Right renal pelvis (tissue), 4 donors: Measurements from ENCODE around the gene ERN2. TPM values are rescaled to one million over a fixed set of nuclear protein-coding genes. Genes with fewer than 3 reads are reported as not detected.

Source experiments
- DNase-seq, 4 donors: peaks; one replicate each; pipeline ENCODE4 v3.0.0-alpha.2; 2013; ENCODE audit warnings: low read depth in 4 of 4, low spot score in 3 of 4, missing footprints in 1 of 4
- polyA plus RNA-seq, 4 donors: library from polyadenylated mRNA; unstranded; fragments of 120-200 nt; gene quantifications; one replicate each; pipeline ENCODE4 v1.2.1, GENCODE V29; 2013; ENCODE audit not compliant: insufficient read length in 4 of 4

ERN2 gene
- polyA plus RNA-seq, 4 donors, result 0.36 to 0.83 (median 0.48) TPM

DNA sequence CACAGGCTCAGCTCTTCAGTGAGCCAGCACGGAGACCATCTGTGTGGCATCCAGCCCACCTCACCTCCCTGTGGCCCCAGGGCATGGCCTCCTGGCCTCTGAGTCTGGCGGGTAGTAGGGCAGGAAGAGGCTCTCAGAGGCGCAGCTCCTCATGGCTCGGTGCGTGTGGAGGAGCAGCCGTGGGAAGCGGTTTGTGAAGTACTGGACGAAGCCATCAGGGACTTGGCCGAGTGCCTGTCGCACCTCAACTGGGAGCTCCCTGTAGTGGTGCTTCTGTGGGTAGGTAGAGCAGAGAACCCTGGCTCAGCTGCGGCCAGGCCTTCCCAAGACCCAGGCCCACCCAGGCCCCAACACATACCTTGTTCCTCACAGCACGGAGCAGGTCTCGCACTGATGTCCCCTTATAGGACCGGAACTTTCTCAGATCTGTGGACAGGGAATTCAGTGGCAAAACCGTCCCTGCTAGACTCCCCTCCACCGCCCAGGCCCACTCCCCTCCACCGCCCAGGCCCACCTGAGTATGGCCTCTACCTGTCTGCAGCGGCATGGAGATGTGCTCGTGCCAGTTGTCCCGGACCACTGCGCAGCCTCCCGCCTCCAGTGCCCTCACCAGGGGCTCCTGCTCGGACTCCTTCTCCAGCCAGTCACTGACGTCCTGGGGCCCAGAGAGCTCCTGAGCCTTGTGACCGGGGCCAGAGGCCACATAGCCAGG, 22.1 kb downstream of the ERN2 start:
- DNase-seq, result no peak

DNA sequence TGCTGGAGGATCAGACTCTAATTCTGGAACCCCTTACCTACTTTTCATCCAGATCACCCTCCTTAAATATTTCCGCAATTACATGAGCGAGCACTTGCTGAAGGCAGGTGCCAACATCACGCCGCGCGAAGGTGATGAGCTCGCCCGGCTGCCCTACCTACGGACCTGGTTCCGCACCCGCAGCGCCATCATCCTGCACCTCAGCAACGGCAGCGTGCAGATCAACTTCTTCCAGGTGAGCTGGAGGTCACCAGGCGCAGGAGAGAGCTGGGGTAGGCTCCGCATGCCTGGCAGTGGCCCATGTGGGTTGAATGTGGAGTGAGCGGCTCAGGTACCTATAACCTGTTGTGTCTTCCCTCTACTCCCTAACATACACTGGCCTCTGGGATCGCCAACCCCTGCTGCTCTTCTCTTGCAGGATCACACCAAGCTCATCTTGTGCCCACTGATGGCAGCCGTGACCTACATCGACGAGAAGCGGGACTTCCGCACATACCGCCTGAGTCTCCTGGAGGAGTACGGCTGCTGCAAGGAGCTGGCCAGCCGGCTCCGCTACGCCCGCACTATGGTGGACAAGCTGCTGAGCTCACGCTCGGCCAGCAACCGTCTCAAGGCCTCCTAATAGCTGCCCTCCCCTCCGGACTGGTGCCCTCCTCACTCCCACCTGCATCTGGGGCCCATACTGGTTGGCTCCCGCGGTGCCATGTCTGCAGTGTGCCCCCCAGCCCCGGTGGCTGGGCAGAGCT, 23.4 kb downstream of the ERN2 start:
- DNase-seq, result no peak

DNA sequence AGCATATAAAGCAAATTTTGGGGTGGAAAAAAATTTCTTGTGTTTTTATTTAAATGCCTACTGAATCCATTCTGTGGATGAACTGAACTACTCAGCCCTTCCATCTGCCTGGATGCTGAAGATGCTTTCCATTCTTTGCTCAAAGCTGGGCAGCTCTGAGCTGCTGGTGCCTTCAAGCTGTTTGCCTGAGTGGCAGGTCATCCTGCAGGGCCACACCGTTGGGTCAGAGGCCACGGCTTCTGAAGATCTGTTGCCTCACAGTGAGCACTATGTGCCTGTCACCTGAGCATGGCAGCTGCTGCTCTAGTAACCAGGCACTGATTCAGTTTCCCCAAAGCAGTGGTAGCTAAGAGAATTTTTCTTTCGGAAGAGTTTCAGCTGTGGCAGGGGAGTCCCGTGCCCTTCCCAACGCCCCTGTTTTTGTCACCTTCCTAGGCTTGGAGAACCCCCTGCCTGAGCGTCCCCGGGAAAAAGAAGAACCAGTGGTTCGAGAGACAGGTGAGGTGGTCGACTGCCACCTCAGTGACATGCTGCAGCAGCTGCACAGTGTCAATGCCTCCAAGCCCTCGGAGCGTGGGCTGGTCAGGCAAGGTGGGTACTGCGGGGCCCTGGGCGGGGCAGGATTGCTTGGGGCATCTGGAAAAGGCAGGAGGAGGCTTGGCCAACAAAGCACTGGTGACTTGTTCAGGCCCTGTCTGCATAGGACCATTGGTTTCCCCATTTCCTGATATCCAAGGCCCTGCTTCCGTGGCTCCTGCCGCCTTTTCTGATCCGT, 25.8 kb downstream of the ERN2 start:
- no peak for DNase-seq

DNA sequence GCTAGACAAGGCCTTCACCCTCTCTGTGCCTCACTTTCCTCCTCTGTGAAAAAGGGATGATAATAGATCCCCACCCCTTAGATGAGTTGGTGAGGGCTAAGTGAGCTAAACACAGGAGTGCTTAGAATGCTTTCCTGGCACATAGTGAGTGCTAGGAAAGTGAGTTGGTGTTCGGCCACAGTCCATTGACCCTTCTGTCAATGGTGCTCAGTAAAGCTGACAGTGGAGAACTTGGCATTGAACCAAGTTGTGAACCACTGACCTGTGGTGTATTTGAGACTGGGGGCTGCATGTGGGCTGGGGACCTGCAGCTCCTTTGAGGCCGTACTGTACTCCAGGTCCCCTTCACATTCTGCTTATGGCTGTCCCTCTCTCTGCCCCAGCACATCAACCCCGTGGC, 29.5 kb downstream of the ERN2 start:
- DNase-seq, result no peak

GRCh38 chr16:23682181-23682580, 30.8 kb downstream of the ERN2 start:
- no peak for DNase-seq

DNA sequence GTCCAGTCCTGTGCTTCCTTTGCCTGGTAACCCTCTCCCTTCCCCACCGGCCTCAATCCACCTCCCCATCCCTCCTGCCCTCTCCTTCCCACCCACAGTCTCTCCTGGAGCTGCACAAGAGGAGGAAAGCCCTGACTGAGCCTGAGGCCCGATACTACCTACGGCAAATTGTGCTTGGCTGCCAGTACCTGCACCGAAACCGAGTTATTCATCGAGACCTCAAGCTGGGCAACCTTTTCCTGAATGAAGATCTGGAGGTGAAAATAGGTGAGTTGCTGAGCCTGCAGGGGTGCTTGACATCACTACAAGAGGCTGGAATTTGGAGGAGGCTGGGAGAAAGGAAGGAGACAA, 33.1 kb downstream of the ERN2 start:
- DNase-seq, result no peak

DNA sequence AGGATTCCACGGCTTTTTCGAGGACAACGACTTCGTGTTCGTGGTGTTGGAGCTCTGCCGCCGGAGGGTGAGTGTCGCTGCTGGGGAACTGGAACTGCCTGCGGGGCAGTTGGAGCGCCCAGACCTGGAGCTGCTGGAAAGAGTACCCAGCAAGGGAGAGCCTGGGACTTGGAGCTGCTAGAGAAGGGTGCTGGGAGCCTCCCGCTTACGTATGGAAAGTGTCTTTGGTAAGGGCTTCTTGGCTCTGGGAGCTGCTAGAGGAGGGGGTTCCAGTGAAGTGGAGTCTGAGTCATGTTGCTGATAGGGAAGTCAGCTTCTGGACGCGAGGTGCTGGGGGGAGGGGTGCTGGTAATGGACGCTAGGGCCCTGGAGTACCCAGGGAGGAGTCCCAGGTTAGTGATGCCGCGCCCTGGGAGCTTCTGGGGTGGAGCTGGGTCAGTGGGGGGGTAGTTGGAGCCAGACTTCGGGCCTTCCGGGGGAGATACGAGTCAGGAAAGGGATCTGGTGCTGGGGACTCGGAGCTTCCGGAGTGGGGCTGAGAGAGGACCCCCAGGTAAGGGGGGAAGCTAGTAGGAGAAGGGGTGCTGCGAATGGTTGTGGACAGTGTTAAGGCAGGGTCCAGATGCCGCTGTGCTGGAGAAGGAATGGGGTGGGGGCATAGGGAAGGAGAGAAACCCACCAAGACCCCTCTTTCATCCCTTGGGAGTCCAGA, 33.6 kb downstream of the ERN2 start:
- no peak for DNase-seq

DNA sequence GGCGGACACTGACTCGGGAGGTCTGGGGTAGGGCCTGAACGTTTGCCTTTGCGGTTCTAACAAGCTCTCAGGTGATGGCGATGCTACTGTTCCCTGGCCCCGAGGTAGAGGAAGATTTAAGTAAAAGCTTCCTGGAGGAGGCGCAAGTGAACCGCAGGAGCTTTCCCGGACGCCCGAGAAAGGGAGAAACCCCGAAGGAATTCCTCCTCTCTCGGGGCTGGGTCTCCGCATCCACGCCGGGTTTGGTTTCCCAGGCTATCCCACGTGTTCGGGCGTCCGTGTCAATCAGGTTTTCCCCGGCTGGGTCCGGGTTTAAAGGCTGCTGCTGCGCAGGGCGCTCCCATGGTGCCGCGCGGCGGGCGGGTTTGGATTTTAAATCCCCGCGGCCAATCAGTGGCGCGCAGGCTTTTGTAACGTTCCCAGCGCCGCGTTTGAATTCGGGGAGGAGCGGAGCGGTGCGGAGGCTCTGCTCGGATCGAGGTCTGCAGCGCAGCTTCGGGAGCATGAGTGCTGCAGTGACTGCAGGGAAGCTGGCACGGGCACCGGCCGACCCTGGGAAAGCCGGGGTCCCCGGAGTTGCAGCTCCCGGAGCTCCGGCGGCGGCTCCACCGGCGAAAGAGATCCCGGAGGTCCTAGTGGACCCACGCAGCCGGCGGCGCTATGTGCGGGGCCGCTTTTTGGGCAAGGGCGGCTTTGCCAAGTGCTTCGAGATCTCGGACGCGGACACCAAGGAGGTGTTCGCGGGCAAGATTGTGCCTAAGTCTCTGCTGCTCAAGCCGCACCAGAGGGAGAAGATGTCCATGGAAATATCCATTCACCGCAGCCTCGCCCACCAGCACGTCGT, 34.4 kb downstream of the ERN2 start, which contains the start of gene PLK1:
Gene PLK1 (plus strand): TSS at position 460 of the 844 bp plus-strand sequence. CDS start 44 bp downstream, at position 504.
- peak; percentile 60 to 71 (median 68) for DNase-seq

DNA sequence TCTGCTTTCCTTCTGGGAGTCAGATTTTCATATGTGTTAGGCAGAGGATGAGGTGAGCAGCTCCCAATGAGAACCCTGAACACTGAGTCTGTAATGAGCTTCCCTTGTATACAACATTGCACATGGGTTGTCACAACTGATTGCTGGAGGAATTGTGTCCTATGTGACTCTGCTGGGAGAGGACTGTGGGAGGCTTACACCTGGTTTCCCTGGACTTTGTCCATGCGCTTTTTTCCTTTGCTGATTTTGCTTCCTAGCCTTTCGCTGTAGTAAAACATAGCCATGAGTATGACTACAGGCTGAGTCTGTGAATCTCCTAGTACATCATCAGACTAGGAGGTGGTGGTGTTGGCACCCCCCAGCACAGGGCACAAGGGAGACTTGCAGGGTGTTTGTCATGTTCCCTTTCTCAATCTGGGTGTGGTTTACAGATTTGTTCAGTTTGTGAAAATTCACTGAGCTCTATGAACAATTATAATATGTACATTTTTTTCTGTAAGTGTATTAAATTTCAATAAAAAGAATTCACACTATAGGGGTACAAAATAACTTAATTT, 36.0 kb downstream of the ERN2 start:
- no peak for DNase-seq

GRCh38 chr16:23673971-23674614, 38.9 kb downstream of the ERN2 start:
- no peak for DNase-seq

GRCh38 chr16:23670137-23670776, 42.8 kb downstream of the ERN2 start:
- no peak for DNase-seq

DNA sequence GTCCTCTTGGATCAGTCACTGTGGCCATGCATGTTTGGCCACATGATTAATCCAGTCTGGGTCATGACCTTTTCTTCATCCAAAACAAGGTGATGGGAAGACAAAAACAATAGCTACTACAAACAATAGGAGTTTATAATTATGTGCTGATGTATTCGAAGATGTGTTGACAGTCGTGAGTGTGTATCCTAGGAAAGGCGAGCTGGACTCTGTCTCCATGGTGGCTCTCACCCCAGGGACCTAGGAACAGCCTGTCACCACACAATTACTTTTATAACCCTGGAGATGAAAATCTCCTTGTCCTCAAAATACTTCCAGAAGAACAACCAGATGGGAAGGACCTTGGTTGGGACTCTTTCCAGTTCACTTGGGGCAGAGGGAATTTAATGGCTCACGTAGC, 44.1 kb downstream of the ERN2 start:
- DNase-seq, result no peak

DNA sequence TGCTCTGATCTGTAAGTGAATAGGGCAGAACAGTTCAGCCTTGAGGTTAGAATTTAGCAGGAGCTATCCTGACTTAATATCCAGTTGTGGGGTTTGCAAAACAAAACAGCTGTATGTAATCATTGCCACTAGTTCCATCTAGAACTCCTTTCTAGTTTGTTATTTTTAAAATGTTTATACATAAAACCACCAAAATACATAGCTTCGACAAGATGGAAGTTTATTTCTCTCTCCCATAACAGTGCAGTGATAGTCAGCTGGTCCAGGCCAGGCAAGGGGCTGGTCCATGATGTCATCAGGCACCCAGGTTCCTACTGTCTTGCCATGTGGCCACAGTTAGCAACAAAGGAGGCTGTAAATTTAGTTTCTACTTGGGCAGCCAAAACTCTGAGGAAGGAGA, 44.8 kb downstream of the ERN2 start:
- DNase-seq, result no peak

- no peak for DNase-seq
These were observed 45.7 kb downstream of the ERN2 start for GRCh38 chr16:23667355-23667659.

GRCh38 chr16:23666571-23667354, 46.3 kb downstream of the ERN2 start:
- DNase-seq, result no peak

GRCh38 chr16:23663918-23664317, 49.1 kb downstream of the ERN2 start:
- no peak for DNase-seq

DNA sequence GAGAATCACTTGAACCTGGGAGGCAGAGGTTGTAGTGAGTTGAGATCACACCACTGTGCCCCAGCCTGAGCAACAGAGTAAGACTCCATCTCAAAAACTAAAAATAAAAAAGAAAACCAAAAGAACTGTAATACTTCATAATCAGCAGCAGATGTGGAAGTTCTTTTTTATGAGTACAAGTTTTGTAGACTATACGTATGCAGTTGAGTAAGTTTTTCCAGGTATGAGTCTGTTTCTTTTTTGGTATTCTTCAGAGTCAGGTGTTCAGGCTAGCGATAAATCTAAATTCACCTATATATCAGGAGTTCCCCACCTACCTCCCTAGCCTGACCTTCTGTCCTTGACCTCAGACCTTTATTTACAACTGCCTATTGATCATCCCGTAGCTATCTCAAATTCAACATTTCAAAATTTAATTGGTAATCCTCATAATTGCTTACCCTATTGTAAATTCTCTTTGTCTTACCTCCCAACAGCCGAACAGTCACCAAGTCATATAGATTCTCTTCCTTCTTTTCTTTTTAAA, 61.0 kb downstream of the ERN2 start:
- DNase-seq, result no peak
